H1 (cell line): ENCODE measurements around the gene SNRPE.

Experiments
- CBX5 ChIP-seq: fragments of 300-800, 300-1000 bp; sonication (generic); IDR thresholded peaks from 2 replicates; pipeline ENCODE4 v1.7.1; 2016; ENCODE audit warnings: antibody characterized with exemption, low read length, low read depth
- CEBPB ChIP-seq: IDR thresholded peaks from 2 replicates; pipeline ENCODE4 v1.6.1; 2012; ENCODE audit warnings: low read depth, low read length
- CHD1 ChIP-seq: IDR thresholded peaks from 2 replicates; pipeline ENCODE4 v1.6.1; 2012; ENCODE audit warnings: low read depth, low read length, improper control_type of control experiment
- EP300 ChIP-seq, 2 experiments: IDR thresholded peaks; 1 replicate in 1 of 2; 2 replicates in 1 of 2; pipeline ENCODE4 v1.6.1; 2011 to 2012; ENCODE audit warnings: low read depth in 2 of 2, low read length in 2 of 2, mild to moderate bottlenecking in 2 of 2, borderline replicate concordance in 1 of 2, inconsistent platforms in 1 of 2, moderate library complexity in 1 of 2
- PHF8 ChIP-seq: fragments of 200-600 bp; sonication (generic); conservative IDR thresholded peaks from 2 replicates; pipeline ENCODE4 v1.7.1; 2012; ENCODE audit warnings: low read depth, mild to moderate bottlenecking, inconsistent platforms, low read length, moderate library complexity
- POLR2AphosphoS5 ChIP-seq: IDR thresholded peaks from 2 replicates; pipeline ENCODE4 v1.6.1; 2011; ENCODE audit warnings: low read depth, low read length
- TAF1 ChIP-seq: IDR thresholded peaks from 2 replicates; pipeline ENCODE4 v1.6.1; 2011; ENCODE audit warnings: mild to moderate bottlenecking, low read depth, low read length
- ZNF274 ChIP-seq: IDR thresholded peaks from 2 replicates; pipeline ENCODE4 v1.7.0; 2012; ENCODE audit warnings: low read length, borderline replicate concordance; ENCODE audit errors: extremely low read depth
- TF ChIP-seq, protein P1 (sequence below), 3 experiments: IDR thresholded peaks; 1 replicate in 2 of 3; 2 replicates in 1 of 3; pipeline versions ENCODE4 v1.5.1 to v1.6.1; 2011; ENCODE audit warnings: low read length in 3 of 3, mild to moderate bottlenecking in 3 of 3, inconsistent platforms in 2 of 3, low read depth in 1 of 3, moderate library complexity in 1 of 3; ENCODE audit not compliant: insufficient read depth in 1 of 3; ENCODE audit errors: control extremely low read depth in 1 of 3
- TF ChIP-seq, protein P2 (sequence below): IDR thresholded peaks from 2 replicates; pipeline ENCODE4 v1.6.1; 2012; ENCODE audit warnings: inconsistent platforms

DNA sequence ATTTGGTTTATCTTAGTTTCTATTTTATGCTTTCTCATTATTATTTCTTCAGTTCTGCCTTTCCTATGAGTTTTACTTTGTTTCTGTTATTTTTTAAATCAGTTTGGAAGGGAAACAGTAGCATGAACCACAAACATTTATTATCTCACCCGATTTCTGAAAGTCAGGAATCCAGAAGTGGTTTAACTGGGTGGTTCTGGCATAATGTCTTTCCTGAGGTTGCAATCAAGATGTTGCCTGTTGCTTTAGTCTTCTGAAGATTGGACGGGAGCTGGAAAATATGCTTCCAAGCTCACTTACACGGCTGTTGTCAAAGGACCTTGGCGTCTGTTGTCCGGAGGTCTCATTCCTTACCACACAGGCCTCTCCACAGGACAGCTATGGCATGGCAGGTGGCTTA lies 50.4 kb downstream of the SNRPE start:
- TF ChIP-seq, protein P1, sequence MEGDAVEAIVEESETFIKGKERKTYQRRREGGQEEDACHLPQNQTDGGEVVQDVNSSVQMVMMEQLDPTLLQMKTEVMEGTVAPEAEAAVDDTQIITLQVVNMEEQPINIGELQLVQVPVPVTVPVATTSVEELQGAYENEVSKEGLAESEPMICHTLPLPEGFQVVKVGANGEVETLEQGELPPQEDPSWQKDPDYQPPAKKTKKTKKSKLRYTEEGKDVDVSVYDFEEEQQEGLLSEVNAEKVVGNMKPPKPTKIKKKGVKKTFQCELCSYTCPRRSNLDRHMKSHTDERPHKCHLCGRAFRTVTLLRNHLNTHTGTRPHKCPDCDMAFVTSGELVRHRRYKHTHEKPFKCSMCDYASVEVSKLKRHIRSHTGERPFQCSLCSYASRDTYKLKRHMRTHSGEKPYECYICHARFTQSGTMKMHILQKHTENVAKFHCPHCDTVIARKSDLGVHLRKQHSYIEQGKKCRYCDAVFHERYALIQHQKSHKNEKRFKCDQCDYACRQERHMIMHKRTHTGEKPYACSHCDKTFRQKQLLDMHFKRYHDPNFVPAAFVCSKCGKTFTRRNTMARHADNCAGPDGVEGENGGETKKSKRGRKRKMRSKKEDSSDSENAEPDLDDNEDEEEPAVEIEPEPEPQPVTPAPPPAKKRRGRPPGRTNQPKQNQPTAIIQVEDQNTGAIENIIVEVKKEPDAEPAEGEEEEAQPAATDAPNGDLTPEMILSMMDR (IDR thresholded peaks at IDR 0.05; ENCODE audit: control extremely low read depth in 1 of 3, insufficient read depth in 1 of 3, low read depth in 1 of 3, low read length in 3 of 3), result no peak
- no peak for TF ChIP-seq POLR2AphosphoS5
- no peak for TF ChIP-seq EP300 (IDR thresholded peaks at IDR 0.05; ENCODE audit: borderline replicate concordance in 1 of 2, low read depth in 2 of 2, low read length in 2 of 2)
- no peak for TF ChIP-seq CEBPB
- TF ChIP-seq TAF1, result no peak
- TF ChIP-seq PHF8, result no peak
- TF ChIP-seq, protein P2, sequence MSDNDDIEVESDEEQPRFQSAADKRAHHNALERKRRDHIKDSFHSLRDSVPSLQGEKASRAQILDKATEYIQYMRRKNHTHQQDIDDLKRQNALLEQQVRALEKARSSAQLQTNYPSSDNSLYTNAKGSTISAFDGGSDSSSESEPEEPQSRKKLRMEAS, result no peak
- no peak for TF ChIP-seq CHD1
- TF ChIP-seq ZNF274, result no peak
- no peak for TF ChIP-seq CBX5
